BJ (cell line): ENCODE results near the gene KCTD13. TPM values are rescaled to one million over a fixed set of nuclear protein-coding genes. Genes with fewer than 3 reads are reported as not detected.

Experiments used
- CTCF ChIA-PET: fragments of 350-600 bp; formaldehyde crosslinking; extraction: SDS; loops from one replicate; lab custom pipeline; 2021; ENCODE audit warnings: antibody characterized with exemption, inconsistent platforms; lab: Yijun Ruan, JAX
- POLR2A ChIA-PET: fragments of 300-600 bp; sonication (Branson Sonifier 250); formaldehyde crosslinking; extraction: SDS; loops from one replicate; lab custom pipeline; 2021; ENCODE audit warnings: antibody characterized with exemption; lab: Charles Lee
- DNase-seq: peaks from one replicate; pipeline ENCODE4 v3.0.0-alpha.2; 2011; ENCODE audit warnings: low read depth
- H3K27me3 ChIP-seq: 2 replicates; pipeline ENCODE4 v1.6.0; 2011; ENCODE audit warnings: low read length; ENCODE audit not compliant: control insufficient read depth, insufficient read depth
- H3K36me3 ChIP-seq: 2 replicates; pipeline ENCODE4 v1.5.1; 2011; ENCODE audit warnings: low read length; ENCODE audit not compliant: control insufficient read depth, insufficient read depth
- H3K4me3 ChIP-seq: 2 replicates; pipeline ENCODE4 v1.5.1; 2011; ENCODE audit warnings: low read depth, mild to moderate bottlenecking, control low read depth, low read length
- polyA plus RNA-seq: library from polyadenylated mRNA; depleted of rRNA; stranded (reverse); fragments of >200 nt; gene quantifications from 2 replicates; pipeline ENCODE4 v1.2.3, GENCODE V29; 2011
- TF ChIP-seq, protein P1 (sequence below): IDR thresholded peaks from 2 replicates; pipeline ENCODE4 v1.5.1; 2011; ENCODE audit warnings: low read depth, mild to moderate bottlenecking, control low read depth, inconsistent platforms, low read length, moderate library complexity; ENCODE audit not compliant: insufficient read depth

Gene KCTD13
- polyA plus RNA-seq, 1 experiment, result 12.3 TPM

DNA sequence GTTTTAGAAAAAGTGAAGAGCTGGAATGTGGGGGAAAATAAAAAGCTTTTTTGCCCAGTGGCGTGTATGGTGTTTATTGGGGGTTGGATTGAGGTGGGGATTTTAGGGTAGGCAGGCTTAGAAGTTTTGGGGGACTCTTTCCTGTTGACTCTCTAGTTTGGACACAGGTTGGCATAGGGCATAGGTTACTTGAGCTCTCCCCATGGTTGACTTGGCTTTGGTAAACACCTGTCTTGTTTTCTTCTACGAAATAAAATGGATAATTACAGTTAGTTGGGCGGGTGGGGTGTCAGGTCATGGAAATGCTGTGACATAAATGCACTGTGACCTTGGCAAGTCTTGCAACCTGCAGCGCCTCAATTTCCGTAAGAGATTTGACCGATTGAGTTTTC is 47.0 kb upstream of the KCTD13 start:
- Histone ChIP-seq H3K27me3 (no peaks in the 10 kb centered on the region), H3K4me3 (no peak overlapping the region), H3K36me3 (peaks cover 13% of the 10 kb centered on the region)
- CTCF ChIA-PET, result interaction anchor here (0.8 to 1.7 kb wide), 3 partner anchors 11 to 66 kb away, joined by 3 to 5 read pairs (median 3); partner anchors contain the start of gene TMEM219
- POLR2A ChIA-PET, result interaction anchor here (0.6 to 1.0 kb wide), 6 partner anchors 10 to 152 kb away, joined by 3 to 9 read pairs (median 5); partner anchors contain the start of genes KCTD13, MVP and TMEM219
- no peak for DNase-seq
- TF ChIP-seq, protein P1, sequence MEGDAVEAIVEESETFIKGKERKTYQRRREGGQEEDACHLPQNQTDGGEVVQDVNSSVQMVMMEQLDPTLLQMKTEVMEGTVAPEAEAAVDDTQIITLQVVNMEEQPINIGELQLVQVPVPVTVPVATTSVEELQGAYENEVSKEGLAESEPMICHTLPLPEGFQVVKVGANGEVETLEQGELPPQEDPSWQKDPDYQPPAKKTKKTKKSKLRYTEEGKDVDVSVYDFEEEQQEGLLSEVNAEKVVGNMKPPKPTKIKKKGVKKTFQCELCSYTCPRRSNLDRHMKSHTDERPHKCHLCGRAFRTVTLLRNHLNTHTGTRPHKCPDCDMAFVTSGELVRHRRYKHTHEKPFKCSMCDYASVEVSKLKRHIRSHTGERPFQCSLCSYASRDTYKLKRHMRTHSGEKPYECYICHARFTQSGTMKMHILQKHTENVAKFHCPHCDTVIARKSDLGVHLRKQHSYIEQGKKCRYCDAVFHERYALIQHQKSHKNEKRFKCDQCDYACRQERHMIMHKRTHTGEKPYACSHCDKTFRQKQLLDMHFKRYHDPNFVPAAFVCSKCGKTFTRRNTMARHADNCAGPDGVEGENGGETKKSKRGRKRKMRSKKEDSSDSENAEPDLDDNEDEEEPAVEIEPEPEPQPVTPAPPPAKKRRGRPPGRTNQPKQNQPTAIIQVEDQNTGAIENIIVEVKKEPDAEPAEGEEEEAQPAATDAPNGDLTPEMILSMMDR, result no peak

DNA sequence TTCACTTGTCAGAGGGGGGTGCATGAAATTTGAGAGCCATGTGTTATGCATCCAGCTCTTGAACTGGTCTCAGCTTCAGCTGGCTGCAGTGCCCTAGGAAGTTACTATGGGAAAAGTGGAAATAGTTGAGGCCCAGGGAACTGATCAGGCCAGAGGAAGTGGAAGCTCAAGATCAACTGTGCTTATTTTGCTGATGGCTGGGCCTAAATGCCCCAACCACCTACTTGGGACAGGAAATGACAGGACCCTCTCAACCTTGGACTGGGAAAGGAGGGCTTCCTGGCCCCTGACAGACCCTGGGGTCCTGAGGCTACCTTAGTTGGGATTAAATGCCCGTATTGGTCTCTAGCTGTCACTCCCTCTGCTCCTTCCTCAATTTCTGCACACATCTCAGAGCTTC is 46.5 kb upstream of the KCTD13 start:
- H3K36me3 ChIP-seq, result peaks cover 10% of the 10 kb centered on the region
- TF ChIP-seq, protein P1, result no peak
- H3K27me3 ChIP-seq, result no peaks in the 10 kb centered on the region
- POLR2A ChIA-PET, result no interaction called here
- no peak overlapping the region for H3K4me3 ChIP-seq
- CTCF ChIA-PET, result interaction anchor here (1.4 to 1.7 kb wide), 2 partner anchors 11 to 66 kb away, joined by 3 to 5 read pairs; partner anchors contain the start of gene TMEM219
- DNase-seq, result no peak

DNA sequence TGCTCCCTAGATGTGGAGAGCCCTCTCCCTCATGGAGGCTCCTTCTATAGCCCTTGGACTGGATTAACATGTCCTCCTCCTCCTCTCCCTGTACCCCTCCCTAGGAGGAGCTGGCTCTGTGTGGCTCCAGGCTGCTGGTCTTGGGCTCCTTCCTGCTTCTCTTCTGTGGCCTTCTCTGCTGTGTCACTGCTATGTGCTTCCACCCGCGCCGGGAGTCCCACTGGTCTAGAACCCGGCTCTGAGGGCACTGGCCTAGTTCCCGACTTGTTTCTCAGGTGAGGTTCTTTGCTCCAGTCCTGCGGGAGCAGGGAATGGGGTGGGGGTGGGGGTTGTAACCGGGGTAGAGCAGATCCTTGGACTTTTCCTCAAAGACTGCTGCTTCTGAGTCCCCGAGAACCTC is 45.3 kb upstream of the KCTD13 start:
- POLR2A ChIA-PET, result no interaction called here

DNA sequence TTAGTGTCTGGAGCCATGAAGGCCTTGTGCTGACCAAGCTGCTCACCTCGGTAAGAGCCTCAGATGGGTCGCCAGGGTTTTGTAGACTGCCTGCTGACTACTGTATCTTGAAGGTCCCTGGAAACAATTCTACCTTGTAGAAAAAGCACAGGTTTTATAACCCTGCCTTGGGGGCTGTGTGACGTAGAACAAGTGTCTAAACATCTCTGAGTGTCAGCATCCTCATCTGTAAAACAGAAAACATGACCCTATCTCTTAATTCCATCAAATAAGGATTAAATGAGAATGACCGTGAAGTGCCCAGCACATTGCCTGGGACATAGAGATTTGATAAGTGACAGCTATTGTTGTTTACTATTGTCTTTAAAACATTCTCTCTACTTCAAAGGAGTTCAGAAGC is 42.2 kb upstream of the KCTD13 start:
- ChIA-PET POLR2A (no interaction called here), CTCF (no interaction called here)
- TF ChIP-seq, protein P1, result no peak
- DNase-seq, result no peak
- H3K36me3 ChIP-seq, result peaks cover 11% of the 10 kb centered on the region
- H3K27me3 ChIP-seq, result no peaks in the 10 kb centered on the region
- no peak overlapping the region for H3K4me3 ChIP-seq

More for the DNA sequence above, 45.3 kb upstream of the KCTD13 start:
- TF ChIP-seq, protein P1, result no peak
- CTCF ChIA-PET, result no interaction called here
- H3K36me3 ChIP-seq, result peaks cover 11% of the 10 kb centered on the region
- no peaks in the 10 kb centered on the region for H3K27me3 ChIP-seq
- no peak overlapping the region for H3K4me3 ChIP-seq
- DNase-seq, result no peak

DNA sequence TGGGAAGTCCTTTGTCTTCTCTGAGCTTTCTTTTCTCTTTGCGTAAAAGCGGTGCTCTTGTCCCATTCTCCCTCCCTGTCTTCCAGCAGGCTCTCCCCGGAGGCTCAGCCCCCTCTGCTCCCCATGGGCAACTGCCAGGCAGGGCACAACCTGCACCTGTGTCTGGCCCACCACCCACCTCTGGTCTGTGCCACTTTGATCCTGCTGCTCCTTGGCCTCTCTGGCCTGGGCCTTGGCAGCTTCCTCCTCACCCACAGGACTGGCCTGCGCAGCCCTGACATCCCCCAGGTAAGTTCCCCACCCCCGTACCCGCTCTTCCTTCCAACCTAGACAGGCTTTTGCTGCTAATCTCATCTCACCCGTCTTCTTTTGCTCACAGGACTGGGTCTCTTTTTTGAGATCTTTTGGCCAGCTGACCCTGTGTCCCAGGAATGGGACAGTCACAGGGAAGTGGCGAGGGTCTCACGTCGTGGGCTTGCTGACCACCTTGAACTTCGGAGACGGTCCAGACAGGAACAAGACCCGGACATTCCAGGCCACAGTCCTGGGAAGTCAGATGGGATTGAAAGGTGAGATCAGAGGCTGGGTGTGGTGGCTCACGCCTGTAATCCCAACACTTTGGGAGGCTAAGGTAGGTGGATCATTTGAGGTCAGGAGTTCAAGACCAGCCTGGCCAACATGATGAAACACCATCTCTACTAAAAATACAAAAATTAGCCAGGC is 37.2 kb upstream of the KCTD13 start:
- CTCF ChIA-PET, result interaction anchor here (0.6 to 2.7 kb wide), 3 partner anchors 12 to 155 kb away, joined by 3 to 8 read pairs (median 3); no protein-coding TSS in a partner anchor
- POLR2A ChIA-PET, result interaction anchor here (0.9 kb wide), 1 partner anchor 10 kb away, joined by 5 read pairs; no protein-coding TSS in a partner anchor

More for the DNA sequence above, 37.2 kb upstream of the KCTD13 start:
- Histone ChIP-seq H3K4me3 (peak overlapping the region; percentile 86; the same call in 1 of the 2 replicates), H3K36me3 (peaks cover 1% of the 10 kb centered on the region; the same call in 1 of the 2 replicates), H3K27me3 (no peaks in the 10 kb centered on the region)
- no peak for DNase-seq
- TF ChIP-seq, protein P1, result no peak
